Measurements from ENCODE around the gene TTLL11.

The TTLL11 gene

GRCh38 chr9:121780177-121781040, 312.7 kb downstream of the TTLL11 start:
- no peak for DNase-seq

GRCh38 chr9:121779381-121780117, 313.6 kb downstream of the TTLL11 start:
- DNase-seq: no peak

GRCh38 chr9:121778252-121779225, 314.6 kb downstream of the TTLL11 start:
- no peak for DNase-seq

GRCh38 chr9:121776739-121777637, 316.1 kb downstream of the TTLL11 start:
- DNase-seq: no peak

- no peak for DNase-seq
These were observed 316.9 kb downstream of the TTLL11 start for GRCh38 chr9:121776001-121776738.

- no peak for DNase-seq
These were observed 318.1 kb downstream of the TTLL11 start for GRCh38 chr9:121774715-121775613.

GRCh38 chr9:121773954-121774714, 319.0 kb downstream of the TTLL11 start:
- no peak for DNase-seq

- DNase-seq: no peak
These were observed 319.7 kb downstream of the TTLL11 start for GRCh38 chr9:121773286-121773953.

GRCh38 chr9:121772600-121773285, 320.4 kb downstream of the TTLL11 start:
- no peak for DNase-seq

Data from activated CD4-positive, CD25-positive, alpha-beta regulatory T cell (primary cell).